ENCODE data around the gene XPNPEP2. TPM values are rescaled to one million over a fixed set of nuclear protein-coding genes. Genes with fewer than 3 reads are reported as not detected.

The XPNPEP2 gene
- polyA plus RNA-seq, 3 donors: 0.19 TPM; not detected in 2

- H3K4me3 Mint-ChIP-seq: no peak overlapping the region
- no peak overlapping the region for H3K4me2 ChIP-seq (replicated peaks; ENCODE audit: extremely low read depth, low read length, poor library complexity, severe bottlenecking)
- H3K4me3 ChIP-seq (replicated peaks in 1 of 3; ENCODE audit: low read depth in 2 of 3, low read length in 3 of 3): no peak overlapping the region
- peak overlapping the region; percentile 18 to 87 (median 73) for H3K27ac Mint-ChIP-seq
- no peak for TF ChIP-seq CTCF (IDR thresholded peaks at IDR 0.05)
- H3K79me2 ChIP-seq (ENCODE audit: insufficient read depth, low read length): no peaks in the 10 kb centered on the region
- peak overlapping the region; percentile 38 to 42 for H3K27ac ChIP-seq (ENCODE audit: low read depth in 1 of 2, low read length in 2 of 2)
- H3K36me3 ChIP-seq (replicated peaks in 1 of 2; ENCODE audit: control insufficient read depth in 1 of 2, insufficient read depth in 2 of 2, low read length in 2 of 2): peaks cover 39 to 52% of the 10 kb centered on the region in 2 donors
- H3K9me3 Mint-ChIP-seq: no peaks in the 10 kb centered on the region
- peaks cover 11 to 21% of the 10 kb centered on the region in 2 donors for H3K4me1 ChIP-seq (ENCODE audit: control insufficient read depth in 1 of 2, insufficient read depth in 2 of 2, low read length in 2 of 2)
- H3K36me3 Mint-ChIP-seq: peaks cover 34 to 48% of the 10 kb centered on the region in 2 donors
- peak in 1 of 3 donors; percentile 24 for DNase-seq
- H2AFZ ChIP-seq (ENCODE audit: insufficient read depth, low read depth, low read length, poor library complexity, severe bottlenecking): no peak overlapping the region
- peaks cover 0 to 11% (median 1%) of the 10 kb centered on the region in 3 donors for H3K27me3 Mint-ChIP-seq (ENCODE audit: low read depth in 3 of 3)
- 71% methylated on average over 1 of the region's 5 CpGs for WGBS (ENCODE audit: insufficient coverage)
- H4K20me1 ChIP-seq (ENCODE audit: insufficient read depth, low read length): peaks cover 36% of the 10 kb centered on the region
- no peak overlapping the region for H3K9ac ChIP-seq (ENCODE audit: insufficient read depth, low read length, poor library complexity, severe bottlenecking)
- H3K9me3 ChIP-seq (replicated peaks in 1 of 2; ENCODE audit: control insufficient read depth in 1 of 2, insufficient read depth in 1 of 2, low read length in 2 of 2): no peaks in the 10 kb centered on the region
- H3K27me3 ChIP-seq (ENCODE audit: control insufficient read depth in 2 of 2, insufficient read depth in 2 of 2, low read length in 2 of 2): no peaks in the 10 kb centered on the region
- H3K4me1 Mint-ChIP-seq: peaks cover 34% of the 10 kb centered on the region
- intact Hi-C loops (cut with micrococcal nuclease): no loop called here
These were observed 60.1 kb downstream of the XPNPEP2 start for GRCh38 chrX:129798888-129799287.

GRCh38 chrX:129800186-129800585 is 61.4 kb downstream of the XPNPEP2 start:
- Histone ChIP-seq H3K4me3 (replicated peaks in 1 of 3; ENCODE audit: low read depth in 2 of 3, low read length in 3 of 3) (no peak overlapping the region), H3K27me3 (ENCODE audit: control insufficient read depth in 2 of 2, insufficient read depth in 2 of 2, low read length in 2 of 2) (no peaks in the 10 kb centered on the region), H3K27ac (ENCODE audit: low read depth in 1 of 2, low read length in 2 of 2) (no peak overlapping the region), H3K9me3 (replicated peaks in 1 of 2; ENCODE audit: control insufficient read depth in 1 of 2, insufficient read depth in 1 of 2, low read length in 2 of 2) (no peaks in the 10 kb centered on the region), H4K20me1 (ENCODE audit: insufficient read depth, low read length) (peaks cover 23% of the 10 kb centered on the region), H3K36me3 (replicated peaks in 1 of 2; ENCODE audit: control insufficient read depth in 1 of 2, insufficient read depth in 2 of 2, low read length in 2 of 2) (peaks cover 26 to 39% of the 10 kb centered on the region in 2 donors), H2AFZ (ENCODE audit: insufficient read depth, low read depth, low read length, poor library complexity, severe bottlenecking) (no peak overlapping the region), H3K4me2 (replicated peaks; ENCODE audit: extremely low read depth, low read length, poor library complexity, severe bottlenecking) (no peak overlapping the region), H3K79me2 (ENCODE audit: insufficient read depth, low read length) (no peaks in the 10 kb centered on the region), H3K4me1 (ENCODE audit: control insufficient read depth in 1 of 2, insufficient read depth in 2 of 2, low read length in 2 of 2) (peaks cover 18 to 27% of the 10 kb centered on the region in 2 donors), H3K9ac (ENCODE audit: insufficient read depth, low read length, poor library complexity, severe bottlenecking) (no peak overlapping the region)
- peaks cover 38% of the 10 kb centered on the region for H3K4me1 Mint-ChIP-seq
- WGBS (ENCODE audit: insufficient coverage): no CpG with 5 or more reads among the region's 4 CpGs
- no peak for TF ChIP-seq CTCF (IDR thresholded peaks at IDR 0.05)
- peaks cover 21 to 35% of the 10 kb centered on the region in 2 donors for H3K36me3 Mint-ChIP-seq
- H3K9me3 Mint-ChIP-seq: no peaks in the 10 kb centered on the region
- no peak for DNase-seq
- no peak overlapping the region for H3K4me3 Mint-ChIP-seq
- H3K27ac Mint-ChIP-seq: no peak overlapping the region
- intact Hi-C loops (cut with micrococcal nuclease): no loop called here
- H3K27me3 Mint-ChIP-seq (ENCODE audit: low read depth in 3 of 3): peaks cover 0 to 11% (median 1%) of the 10 kb centered on the region in 3 donors
